ENCODE measurements around the gene BACE1.

Gene BACE1

DNA sequence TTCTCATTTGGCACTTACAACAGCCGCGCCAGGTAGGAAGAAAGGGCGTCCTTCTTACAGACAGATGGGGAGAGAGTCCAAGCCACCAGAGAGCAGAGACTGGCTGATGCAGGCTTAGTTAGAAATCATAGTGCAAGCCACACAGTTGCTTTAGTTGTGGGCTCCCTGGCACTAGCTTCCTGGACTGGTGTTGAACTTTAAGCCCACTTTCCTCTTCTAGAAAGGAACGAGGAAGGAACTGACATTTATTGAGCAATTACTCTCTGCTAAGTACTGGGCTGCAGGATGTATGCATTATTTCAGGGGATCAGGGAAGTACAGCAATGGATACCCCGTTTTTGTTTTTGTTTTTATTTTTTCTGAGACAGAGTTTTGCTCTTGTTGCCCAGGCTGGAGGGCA is 3.0 kb downstream of the BACE1 start:
- H3K4me2 ChIP-seq (ENCODE audit: low read length): no peak overlapping the region
- H2AFZ ChIP-seq: no peak overlapping the region
- no peak overlapping the region for H3K27ac ChIP-seq
- no peak overlapping the region for H3K4me3 ChIP-seq (ENCODE audit: low read depth, low read length)
- no peak overlapping the region for H3K9ac ChIP-seq
- H3K4me1 ChIP-seq: peaks cover 6% of the 10 kb centered on the region
- H3K9me3 ChIP-seq (ENCODE audit: control insufficient read depth, low read length): no peaks in the 10 kb centered on the region
- TF ChIP-seq, protein P1, sequence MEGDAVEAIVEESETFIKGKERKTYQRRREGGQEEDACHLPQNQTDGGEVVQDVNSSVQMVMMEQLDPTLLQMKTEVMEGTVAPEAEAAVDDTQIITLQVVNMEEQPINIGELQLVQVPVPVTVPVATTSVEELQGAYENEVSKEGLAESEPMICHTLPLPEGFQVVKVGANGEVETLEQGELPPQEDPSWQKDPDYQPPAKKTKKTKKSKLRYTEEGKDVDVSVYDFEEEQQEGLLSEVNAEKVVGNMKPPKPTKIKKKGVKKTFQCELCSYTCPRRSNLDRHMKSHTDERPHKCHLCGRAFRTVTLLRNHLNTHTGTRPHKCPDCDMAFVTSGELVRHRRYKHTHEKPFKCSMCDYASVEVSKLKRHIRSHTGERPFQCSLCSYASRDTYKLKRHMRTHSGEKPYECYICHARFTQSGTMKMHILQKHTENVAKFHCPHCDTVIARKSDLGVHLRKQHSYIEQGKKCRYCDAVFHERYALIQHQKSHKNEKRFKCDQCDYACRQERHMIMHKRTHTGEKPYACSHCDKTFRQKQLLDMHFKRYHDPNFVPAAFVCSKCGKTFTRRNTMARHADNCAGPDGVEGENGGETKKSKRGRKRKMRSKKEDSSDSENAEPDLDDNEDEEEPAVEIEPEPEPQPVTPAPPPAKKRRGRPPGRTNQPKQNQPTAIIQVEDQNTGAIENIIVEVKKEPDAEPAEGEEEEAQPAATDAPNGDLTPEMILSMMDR (IDR thresholded peaks at IDR 0.05): no peak
- no peaks in the 10 kb centered on the region for H3K27me3 ChIP-seq (ENCODE audit: control insufficient read depth, insufficient read depth, low read length)
- no peaks in the 10 kb centered on the region for H3K79me2 ChIP-seq
- H3K36me3 ChIP-seq (ENCODE audit: control insufficient read depth, insufficient read depth, low read length): no peaks in the 10 kb centered on the region

DNA sequence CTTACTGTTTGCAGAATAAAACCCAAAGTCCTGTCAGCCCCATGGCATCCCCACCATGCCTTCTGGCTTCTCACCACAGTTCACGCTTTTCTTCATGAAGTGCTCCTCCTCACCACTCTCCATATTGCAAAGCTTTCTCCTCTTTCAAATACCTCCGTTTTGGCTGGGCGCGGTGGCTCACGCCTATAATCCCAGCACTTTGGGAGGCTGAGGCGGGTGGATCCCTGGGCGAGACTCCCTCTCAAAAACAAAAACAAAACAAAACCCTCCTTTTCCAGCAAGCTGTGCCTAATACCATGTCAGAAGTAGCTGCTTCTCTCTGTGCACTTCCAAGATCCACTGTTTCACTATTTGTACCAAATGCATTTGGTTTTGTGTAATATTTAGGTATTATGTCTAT is 6.7 kb downstream of the BACE1 start:
- TF ChIP-seq, protein P1 (IDR thresholded peaks at IDR 0.05): no peak
- no peaks in the 10 kb centered on the region for H3K36me3 ChIP-seq (ENCODE audit: control insufficient read depth, insufficient read depth, low read length)
- no peaks in the 10 kb centered on the region for H3K27me3 ChIP-seq (ENCODE audit: control insufficient read depth, insufficient read depth, low read length)
- H3K4me2 ChIP-seq (ENCODE audit: low read length): no peak overlapping the region
- no peak overlapping the region for H3K27ac ChIP-seq
- H3K9me3 ChIP-seq (ENCODE audit: control insufficient read depth, low read length): no peaks in the 10 kb centered on the region
- H3K79me2 ChIP-seq: no peaks in the 10 kb centered on the region
- H3K4me1 ChIP-seq: no peaks in the 10 kb centered on the region
- H2AFZ ChIP-seq: no peak overlapping the region
- H3K9ac ChIP-seq: no peak overlapping the region
- no peak overlapping the region for H3K4me3 ChIP-seq (ENCODE audit: low read depth, low read length)

DNA sequence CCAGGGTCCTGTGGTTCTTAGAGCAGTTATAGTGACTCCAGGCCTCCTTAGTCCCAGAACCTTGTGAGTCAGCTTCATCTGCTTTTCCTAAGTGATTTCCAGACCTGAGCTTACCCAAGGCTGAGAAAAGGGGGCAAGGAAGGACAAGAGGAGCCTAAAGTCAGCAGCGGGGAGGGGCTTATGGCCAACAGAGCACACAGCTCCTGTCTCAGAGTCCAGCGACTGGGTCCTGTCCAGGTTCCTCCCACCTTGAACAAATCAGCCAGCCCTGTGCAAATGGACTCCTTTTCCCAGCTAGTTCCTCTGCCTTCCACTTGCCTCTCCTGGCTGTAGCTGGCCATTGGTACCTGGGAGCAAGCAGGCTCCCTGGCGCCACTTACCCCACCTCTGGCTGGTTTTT is 10.9 kb downstream of the BACE1 start:
- TF ChIP-seq, protein P1 (IDR thresholded peaks at IDR 0.05): no peak
- no peak overlapping the region for H3K4me3 ChIP-seq (ENCODE audit: low read depth, low read length)
- no peaks in the 10 kb centered on the region for H3K4me1 ChIP-seq
- H2AFZ ChIP-seq: no peak overlapping the region
- H3K9me3 ChIP-seq (ENCODE audit: control insufficient read depth, low read length): no peaks in the 10 kb centered on the region
- H3K4me2 ChIP-seq (ENCODE audit: low read length): no peak overlapping the region
- no peaks in the 10 kb centered on the region for H3K27me3 ChIP-seq (ENCODE audit: control insufficient read depth, insufficient read depth, low read length)
- H3K36me3 ChIP-seq (ENCODE audit: control insufficient read depth, insufficient read depth, low read length): no peaks in the 10 kb centered on the region
- no peak overlapping the region for H3K9ac ChIP-seq
- H3K27ac ChIP-seq: no peak overlapping the region
- H3K79me2 ChIP-seq: no peaks in the 10 kb centered on the region

DNA sequence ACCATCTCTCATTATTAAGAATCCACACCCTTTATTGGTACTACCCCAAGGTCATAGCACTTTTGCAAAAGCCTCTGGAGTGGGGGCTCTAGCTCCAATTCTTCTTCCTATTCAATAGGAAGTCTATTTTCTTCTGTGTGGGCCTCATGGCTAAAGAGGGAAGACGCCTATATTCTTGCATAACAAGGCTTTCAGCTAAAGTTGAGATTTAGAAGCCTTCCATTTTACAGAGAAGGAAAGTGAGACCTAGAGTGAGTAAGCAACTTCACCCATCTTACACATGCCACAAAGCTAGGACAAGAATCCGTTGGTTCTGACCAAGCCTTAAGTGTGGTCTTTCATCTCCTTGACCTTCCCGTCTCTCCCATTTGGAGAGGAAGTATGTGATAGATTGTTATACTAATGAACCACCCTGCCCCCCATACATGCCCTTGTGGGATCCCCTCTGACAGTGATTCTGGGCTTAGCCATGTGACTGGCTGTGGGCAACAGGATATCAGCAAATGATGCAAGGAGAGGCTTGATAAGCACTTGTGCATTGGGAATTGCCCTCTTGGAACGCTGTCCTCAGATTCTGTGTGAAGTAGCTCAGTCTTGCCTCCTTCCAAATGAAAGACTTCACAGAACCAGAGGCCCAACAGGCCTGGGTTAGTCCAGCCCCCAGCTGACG is 12.3 kb downstream of the BACE1 start:
- Histone ChIP-seq H3K4me2 (ENCODE audit: low read length) (no peak overlapping the region), H3K9ac (no peak overlapping the region), H3K9me3 (ENCODE audit: control insufficient read depth, low read length) (no peaks in the 10 kb centered on the region), H3K4me1 (no peaks in the 10 kb centered on the region), H3K4me3 (ENCODE audit: low read depth, low read length) (no peak overlapping the region), H3K79me2 (no peaks in the 10 kb centered on the region), H3K27me3 (ENCODE audit: control insufficient read depth, insufficient read depth, low read length) (no peaks in the 10 kb centered on the region), H3K27ac (no peak overlapping the region), H3K36me3 (ENCODE audit: control insufficient read depth, insufficient read depth, low read length) (no peaks in the 10 kb centered on the region), H2AFZ (no peak overlapping the region)
- TF ChIP-seq, protein P1 (IDR thresholded peaks at IDR 0.05): no peak

GRCh38 chr11:117303101-117303500 is 13.0 kb downstream of the BACE1 start:
- TF ChIP-seq, protein P1 (IDR thresholded peaks at IDR 0.05): no peak
- no peaks in the 10 kb centered on the region for H3K79me2 ChIP-seq
- H2AFZ ChIP-seq: no peak overlapping the region
- H3K27me3 ChIP-seq (ENCODE audit: control insufficient read depth, insufficient read depth, low read length): no peaks in the 10 kb centered on the region
- no peak overlapping the region for H3K9ac ChIP-seq
- H3K4me3 ChIP-seq (ENCODE audit: low read depth, low read length): no peak overlapping the region
- no peak overlapping the region for H3K27ac ChIP-seq
- no peaks in the 10 kb centered on the region for H3K36me3 ChIP-seq (ENCODE audit: control insufficient read depth, insufficient read depth, low read length)
- H3K4me1 ChIP-seq: no peaks in the 10 kb centered on the region
- no peak overlapping the region for H3K4me2 ChIP-seq (ENCODE audit: low read length)
- H3K9me3 ChIP-seq (ENCODE audit: control insufficient read depth, low read length): no peaks in the 10 kb centered on the region
